Endometrium (tissue), 2 donors: ENCODE measurements around the gene PRR7.
"Not testable (repeated sequence)": the region's sequence is repeated elsewhere in the genome, so short reads cannot be mapped to it uniquely, and the experiment has no call there.

Experiments
- FAIRE-seq: peaks from 2 replicates; lab custom pipeline; 2012; peaks lifted over from hg19 to GRCh38; lab: Jason Lieb, UNC
- donor health status: control.
- donor health status: control.

PRR7 gene, protein sequence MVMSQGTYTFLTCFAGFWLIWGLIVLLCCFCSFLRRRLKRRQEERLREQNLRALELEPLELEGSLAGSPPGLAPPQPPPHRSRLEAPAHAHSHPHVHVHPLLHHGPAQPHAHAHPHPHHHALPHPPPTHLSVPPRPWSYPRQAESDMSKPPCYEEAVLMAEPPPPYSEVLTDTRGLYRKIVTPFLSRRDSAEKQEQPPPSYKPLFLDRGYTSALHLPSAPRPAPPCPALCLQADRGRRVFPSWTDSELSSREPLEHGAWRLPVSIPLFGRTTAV

DNA sequence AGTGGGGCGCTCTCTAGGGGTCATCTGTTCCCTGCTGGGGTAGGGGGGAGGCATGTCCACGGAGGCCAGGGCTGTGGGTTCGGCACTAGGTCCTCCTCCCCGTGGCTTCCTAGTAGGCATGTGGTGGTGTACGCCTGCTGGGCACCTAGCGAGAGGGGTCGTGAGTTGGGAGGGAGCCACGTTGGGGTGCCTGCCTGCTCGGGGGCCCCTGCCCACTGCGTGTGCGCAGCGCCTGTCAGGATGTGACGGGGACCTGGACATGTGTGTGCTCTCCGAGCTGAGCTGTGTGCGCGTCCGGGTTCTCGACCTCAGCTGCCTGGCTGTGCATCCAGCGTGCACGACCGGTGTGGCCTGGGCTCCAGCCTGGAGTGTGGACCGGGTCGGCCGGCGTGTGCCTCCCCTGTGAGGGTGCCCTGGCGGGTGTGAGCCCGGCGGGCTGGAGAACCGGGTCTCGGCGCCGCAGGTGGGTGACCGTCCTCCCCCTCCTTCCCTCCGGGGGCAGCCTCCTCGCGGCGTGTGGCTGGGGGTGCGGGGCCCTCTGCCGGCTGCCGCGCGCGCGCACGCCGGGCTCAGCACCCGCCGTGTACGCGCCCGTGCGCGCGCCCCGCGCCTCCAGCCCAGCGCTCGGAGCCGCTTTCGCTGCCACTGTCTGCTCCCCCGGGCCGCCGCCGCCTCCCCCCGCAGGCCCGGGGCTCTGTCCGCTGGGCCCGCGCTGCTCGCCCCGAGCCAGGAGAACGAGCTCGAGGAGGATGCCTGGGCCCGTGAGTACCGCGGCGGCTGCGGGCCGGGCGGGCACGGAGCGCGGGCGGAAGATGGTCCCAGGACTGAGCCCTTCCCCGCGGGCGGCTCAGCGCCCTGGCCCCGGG is at the start of gene PRR7:
Gene PRR7, plus strand, starts transcription at position 615 of the 866 bp plus-strand sequence. CDS start 8,254 bp downstream, outside the sequence.
- FAIRE-seq, result no peak

DNA sequence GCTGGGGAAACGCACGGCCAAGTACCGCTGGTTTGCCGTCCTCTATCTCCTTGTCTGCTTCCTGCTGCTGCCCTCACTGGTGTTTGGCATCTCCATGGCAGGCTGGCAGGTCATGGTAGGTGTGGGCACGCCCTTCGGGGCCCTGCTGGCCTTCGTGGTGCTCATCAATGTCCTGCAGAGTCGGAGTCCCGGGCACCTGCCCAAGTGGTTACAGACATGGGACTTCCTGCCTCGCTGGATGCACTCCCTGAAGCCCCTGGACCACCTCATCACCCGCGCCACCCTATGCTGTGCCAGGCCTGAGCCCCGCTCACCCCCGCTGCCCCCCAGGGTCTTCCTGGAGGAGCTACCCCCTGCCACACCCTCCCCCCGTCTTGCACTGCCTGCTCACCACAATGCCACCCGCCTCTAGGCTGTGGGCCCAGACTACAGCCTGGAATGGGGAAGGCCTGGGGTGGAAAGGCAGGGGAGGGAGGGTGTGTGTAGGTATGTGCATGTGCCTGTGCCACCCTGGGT is 48.7 kb upstream of the PRR7 start:
- FAIRE-seq, result no peak

DNA sequence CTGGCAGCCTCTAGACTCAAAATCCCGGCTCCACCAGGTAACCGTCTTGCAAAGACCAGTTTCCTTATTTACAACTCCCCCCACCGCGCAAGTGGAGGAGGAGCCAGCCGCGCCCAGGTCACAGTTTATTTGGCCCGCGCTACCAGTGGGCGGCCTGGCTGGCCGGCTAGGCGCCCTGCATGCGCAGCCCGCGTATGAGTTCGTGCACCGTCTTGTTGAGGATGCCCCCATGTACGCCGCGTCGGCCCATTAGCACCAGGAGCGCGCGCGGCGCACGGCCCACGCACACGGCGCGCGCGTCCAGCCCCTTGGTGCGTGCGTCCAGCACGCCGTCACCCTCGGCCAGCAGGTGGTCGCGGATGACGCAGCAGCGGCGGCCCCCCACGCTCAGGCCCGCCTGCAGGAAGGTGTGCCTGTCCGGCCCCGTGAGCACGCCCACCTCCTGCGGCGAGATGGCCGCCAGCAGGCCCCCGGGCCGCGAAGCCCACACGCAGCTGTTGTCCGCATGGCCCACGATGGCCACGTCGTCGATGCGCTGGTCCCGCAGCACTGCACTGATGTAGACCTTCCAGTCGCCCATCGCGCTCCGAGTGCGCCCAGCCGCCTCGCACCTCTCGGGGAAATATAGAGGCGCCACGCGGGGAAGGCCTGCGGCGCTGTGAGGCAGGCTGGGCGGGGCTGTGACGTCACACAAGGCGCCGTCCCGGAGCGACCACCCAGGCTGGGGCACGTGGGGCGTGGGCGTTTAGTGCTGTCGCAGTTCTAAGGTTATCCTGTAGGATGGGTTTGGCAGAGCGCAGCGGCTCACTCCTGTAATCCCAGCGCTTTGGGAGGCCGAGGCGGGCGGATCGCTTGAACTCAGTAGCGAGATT is 46.4 kb upstream of the PRR7 start, which contains the start of gene PFN3:
Gene PFN3, minus strand, starts transcription at position 665 of the 872 bp plus-strand sequence. Its CDS starts 85 bp downstream, at position 580.
- FAIRE-seq, result no peak

DNA sequence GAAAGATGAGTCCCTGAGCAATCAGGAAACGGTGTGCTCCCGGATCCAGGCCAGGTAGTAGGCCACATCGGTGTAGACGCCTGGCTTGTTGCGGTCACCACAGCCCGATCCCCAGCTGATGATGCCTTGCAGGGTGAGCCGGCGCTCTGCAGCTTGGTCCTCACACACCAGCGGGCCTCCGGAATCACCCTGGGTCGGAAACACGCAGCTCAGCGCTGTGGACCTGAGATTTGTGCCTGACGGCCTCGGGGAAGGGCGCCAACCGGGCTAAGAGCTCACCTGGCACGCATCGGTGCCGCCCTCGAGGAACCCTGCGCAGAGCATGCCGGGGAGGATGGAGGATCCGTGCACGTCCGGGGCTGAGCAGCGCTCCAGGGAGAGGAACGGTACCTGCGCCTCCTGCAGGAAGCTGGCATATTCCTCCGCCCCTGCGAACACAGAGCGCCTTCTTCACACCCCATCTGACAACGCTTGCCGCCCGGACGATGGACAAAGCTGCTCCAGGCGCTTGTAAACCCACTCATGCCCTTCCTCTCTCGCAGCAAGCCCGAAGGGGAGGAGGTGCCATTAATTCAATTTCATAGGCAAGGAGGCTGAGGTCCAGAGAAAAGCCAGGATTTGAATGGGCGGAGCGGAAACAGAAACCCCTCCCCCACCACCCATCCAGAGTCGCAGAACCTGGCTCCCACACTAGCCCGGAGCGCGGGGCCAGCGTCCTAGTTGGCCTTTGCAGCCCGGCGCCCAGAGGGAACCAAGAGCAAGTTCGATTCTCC is 44.2 kb upstream of the PRR7 start:
- FAIRE-seq, result no peak

DNA sequence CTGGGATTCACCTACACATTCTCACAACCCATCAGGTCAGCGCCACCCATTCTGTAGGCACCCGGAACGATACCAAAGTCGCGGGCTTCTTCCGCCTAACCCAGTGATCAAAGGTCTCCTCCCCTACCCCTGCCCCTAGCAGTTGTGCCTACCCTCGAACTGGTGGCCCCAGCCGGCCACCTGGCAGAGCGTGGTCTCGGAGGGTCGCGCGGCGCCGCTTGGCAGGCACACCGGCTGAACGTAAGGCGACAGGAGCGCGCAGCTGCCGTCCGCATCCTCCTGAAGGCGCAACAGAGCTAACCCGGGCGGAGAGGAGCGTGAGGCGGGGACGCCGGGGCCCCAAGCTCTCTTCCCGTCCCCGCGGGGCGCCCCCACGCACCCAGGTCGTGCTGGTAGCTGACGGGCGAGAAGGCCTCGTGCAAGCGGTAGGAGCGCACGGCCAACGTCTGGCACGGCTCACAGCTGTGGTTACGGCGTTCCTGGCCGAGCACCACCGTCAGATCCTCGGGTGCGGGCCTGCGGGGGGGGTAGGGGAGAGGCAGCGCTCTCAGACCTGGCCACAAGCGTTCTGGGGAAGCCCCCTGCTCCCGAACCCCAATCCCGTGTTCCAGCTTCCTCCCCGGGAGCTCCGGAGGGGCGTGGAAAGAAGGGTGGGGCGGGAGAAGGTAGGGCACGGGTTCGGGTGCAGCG is 43.4 kb upstream of the PRR7 start:
- no peak for FAIRE-seq

DNA sequence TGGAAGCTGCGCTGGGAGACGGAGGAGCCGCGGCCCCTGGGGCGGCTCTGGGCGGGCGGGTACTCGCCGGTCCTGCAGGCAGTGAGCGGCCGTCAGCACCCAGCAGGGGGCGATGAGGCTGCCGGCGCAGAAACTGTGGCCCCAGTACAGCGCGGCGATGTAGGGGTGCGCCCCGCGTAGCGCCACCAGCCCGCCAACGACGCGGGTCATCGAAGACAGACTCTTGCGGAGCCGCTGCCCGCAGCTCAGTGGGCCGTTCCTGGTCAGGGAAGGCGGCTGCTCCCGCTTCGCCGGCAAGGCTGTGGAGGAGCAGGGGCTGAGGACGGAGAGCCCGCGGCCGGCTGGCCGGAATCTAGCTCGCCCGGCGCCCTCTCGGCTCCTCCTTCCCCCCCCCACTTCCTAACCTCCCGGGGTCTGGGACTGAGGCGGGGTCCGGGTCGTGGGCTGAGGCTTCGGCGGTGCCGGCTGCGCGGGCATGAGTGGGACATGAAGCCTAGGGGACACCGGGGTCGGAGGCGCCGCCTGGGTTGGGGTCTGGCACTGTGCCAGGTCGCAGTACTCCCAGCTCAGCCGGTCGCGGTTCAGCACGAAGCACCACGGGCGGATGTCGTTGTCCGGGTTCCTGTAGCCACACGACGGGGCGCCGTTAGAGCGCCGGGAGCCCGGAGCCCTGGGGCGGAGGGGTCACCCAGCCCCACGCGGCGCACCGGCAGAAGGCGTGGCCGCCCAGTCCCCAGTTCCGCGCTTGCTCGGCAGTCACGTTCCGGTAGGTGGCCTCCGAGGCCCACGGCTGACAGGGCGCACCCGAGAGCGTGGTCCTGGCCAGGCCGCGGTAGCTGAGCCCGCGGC is 42.6 kb upstream of the PRR7 start:
- FAIRE-seq, result no peak

DNA sequence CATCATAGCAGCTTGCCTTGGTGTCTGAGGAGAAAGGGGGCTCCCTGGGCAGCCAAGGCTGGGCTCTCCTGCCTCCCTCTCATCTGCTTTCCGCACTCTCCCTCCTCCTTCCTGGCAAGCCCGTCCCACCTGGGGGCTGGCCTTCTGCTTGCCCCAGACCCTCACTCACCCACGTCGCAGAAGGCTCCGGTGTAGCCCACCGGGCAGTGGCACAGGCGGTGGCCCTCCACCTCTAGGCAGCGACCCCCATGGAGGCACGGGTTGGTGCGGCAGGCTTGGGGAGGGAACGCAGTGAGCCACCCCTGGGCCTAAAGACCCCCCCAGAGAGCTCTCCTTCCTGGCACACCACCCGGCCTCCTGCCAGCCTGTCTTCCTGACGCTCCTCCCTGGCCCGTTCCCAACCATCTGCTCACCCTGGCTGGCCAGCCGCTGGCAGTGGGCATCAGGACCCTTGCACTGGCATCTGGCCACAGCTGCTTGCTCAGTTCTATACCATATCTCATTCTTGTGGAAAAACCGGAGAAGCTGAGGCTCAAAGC is 41.9 kb upstream of the PRR7 start:
- no peak for FAIRE-seq

DNA sequence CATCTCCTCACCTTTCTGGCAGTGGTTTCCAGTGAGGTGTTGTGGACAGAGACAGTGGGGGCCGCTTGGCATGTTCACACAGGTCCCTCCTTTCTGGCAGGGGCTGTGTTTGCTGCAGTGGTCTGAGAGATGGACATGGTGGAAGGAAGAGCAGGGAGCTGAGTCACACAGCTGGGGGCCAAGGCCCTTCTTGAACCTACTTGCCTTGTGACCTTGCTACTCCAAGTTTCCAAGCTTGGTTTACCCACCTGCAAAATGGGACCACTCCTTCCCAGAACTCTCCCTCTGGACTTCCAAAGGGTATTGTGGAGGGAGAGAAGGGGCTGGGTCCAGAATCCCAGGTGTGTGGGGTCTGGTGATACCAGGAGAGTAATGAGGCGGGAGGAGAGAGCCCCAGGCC is 41.3 kb upstream of the PRR7 start:
- no peak for FAIRE-seq

DNA sequence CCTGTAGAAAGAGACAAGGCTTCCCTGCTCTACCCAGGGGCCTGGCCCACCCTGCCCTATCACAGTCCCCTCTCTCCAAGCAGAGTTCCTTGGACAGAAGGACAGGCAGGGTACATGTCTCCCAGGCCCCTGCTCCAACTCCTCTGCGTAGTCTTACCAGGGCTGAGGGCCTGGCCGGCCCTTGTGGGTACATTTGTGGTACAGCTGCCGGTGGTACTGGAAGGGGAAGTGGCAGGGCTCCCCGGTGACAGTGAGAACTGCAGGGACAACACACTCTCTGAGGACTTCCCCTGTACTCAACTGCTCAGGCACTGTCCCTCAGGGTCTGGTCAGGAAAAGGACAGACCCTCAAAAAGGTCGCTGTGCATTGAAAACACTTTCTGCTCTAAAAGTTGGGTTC is 40.8 kb upstream of the PRR7 start:
- no peak for FAIRE-seq

DNA sequence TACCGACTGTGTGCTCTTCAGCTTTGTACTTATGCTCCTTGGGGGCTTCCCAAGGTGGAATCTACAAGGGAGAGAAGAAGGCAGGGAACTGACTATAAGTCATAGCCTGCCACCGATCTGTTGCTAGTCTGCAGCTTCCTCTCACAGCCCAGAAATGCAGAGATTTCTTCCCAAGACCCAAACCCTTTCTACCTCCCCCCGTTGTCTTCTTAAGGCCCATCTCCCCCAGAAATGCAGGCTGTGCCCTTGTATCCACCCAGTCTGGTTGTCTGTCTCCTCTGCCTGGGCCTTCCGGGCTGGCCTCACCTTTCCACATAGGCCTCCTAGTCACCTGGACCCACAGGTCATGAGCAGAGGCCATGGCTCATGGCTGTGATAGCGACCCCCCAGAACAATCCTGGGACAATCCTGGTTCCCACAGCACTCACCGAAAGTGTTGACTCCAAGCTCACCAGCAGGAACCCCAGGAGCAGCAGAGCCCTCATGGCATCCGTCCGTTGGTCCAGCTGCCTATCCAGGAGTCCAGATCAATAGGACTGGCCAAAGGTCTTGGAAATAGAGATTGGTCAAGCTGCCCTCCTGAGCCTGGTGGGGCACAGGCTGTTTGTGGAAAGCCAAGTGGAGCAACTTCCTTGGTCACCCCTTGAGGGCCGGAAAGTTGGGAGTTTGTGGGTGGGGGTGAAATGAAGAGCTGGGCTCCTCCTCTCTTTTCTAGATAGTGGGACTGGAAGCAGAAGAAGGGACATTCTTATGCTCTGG is 37.4 kb upstream of the PRR7 start, which contains the start of gene F12:
Gene F12, minus strand, starts transcription at position 522 of the 759 bp plus-strand sequence. Its CDS starts 37 bp downstream, at position 485.
- no peak for FAIRE-seq

DNA sequence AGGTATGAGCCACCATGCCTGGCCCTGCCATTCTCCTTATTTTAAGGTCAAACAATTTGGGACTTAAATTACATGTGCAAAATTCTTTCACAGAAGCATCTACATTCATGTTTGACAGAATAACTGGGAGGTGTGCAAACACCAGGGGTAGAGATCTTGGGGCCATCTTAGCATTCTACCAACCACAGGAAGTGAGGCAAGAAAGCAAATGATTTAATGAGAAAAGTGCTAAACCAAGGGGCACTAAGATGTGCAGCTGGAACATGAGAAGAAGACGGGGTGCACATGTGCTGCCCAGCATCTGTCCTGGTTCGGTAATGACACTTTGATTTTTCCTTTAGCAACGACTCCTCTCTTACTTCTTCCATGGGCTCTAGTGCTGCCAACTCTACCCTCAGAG is 36.0 kb upstream of the PRR7 start:
- no peak for FAIRE-seq

DNA sequence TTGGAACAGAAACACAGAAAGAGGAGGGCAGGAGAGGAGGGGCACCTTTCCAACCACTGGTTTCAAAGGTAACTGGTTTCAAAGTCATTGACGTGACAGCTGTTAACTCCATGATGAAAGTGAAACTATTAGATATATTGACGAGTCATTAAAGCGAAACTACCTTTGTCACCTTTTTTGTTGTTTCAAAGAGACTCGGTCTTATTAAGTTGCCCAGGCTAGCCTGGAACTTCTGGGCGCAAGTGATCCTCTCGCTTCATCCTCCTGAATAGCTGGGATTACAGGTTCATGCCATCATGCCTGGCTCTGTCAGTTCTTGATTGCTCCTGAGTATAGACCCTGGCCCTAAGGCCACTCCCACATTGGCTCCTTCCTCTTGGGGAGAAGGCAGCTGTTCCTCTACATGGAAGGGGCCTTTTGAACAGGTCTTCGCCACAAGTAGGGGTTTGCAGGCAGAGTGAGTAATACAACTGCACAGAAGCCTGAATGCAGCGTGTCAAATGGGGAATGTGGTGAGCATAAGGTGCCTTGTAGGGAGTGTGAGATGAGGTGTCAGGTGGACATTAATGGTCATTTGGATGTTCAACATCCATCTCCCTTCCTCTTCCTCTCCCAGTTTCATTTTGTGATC is 33.9 kb upstream of the PRR7 start:
- no peak for FAIRE-seq

DNA sequence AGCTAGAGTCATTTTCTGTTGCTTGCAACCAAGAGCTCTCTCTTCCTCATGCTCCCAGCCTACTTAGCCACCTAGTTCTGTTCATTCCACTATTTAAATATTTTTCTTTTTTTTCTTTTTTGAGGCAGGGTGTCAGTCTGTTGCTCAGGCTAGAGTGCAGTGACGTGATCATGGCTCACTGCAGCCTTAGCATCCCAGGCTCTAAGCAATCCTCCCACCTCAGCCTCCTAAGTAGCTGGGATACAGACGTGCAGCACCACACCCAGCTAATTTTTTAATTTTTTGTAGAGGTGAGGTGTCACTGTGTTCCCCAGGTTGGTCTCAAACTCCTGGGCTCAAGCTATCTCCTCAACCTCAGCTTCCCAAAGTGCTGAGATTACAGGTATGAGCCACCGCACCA is 32.1 kb upstream of the PRR7 start:
- FAIRE-seq, result no peak

DNA sequence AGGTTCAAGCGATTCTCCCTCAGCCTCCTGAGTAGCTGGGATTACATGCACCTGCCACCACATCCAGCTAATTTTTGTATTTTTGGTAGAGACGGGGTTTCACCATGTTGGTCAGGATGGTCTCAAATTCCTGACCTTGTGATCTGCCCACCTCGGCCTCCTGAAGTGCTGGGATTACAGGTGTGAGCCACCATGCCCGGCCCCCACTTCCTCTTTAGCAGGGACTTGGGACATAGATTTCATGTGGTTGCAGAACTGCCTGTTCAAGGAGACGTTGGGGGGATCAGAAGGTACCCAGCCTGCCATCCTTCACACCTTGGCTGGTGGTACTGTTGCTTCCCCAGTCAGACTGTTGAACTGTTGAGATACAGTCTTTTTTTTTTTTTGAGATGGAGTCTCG is 29.5 kb upstream of the PRR7 start:
- not testable (repeated sequence) for FAIRE-seq

DNA sequence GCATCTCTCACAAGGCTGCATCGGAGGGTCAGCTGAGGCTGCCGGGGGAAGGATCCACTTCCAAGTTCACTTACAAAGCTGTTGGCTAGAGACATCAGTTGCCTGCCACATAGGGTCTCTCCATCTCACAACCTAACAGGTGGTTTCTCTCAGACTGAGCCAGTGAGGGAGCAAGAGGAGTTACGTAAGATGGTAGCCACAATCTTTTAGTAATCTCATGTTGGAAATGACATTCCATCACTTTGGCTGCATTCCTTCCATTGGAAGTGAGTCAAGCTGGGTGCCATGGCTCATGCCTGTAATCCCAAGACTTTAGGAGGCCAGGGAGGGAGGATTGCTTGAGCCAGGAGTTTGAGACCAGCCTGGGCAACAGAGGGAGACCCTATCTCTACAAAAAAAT is 27.6 kb upstream of the PRR7 start:
- no peak for FAIRE-seq

DNA sequence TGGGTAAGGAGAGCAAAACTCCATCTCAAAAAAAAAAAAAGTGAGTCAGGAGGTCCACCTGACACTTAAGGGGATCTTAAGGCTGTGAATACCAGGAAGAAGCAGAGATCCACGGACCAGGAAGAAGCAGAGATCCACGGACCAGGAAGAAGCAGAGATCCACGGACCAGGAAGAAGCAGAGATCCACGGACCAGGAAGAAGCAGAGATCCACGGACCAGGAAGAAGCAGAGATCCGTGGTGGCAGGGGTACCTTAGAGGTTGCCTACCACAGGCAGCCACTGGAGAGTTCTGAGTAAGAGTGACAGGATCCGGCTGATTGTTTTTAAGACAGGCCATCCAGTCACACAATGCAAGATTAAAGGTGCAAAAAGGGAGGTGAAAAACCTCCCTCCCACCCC is 26.1 kb upstream of the PRR7 start:
- not testable (repeated sequence) for FAIRE-seq

DNA sequence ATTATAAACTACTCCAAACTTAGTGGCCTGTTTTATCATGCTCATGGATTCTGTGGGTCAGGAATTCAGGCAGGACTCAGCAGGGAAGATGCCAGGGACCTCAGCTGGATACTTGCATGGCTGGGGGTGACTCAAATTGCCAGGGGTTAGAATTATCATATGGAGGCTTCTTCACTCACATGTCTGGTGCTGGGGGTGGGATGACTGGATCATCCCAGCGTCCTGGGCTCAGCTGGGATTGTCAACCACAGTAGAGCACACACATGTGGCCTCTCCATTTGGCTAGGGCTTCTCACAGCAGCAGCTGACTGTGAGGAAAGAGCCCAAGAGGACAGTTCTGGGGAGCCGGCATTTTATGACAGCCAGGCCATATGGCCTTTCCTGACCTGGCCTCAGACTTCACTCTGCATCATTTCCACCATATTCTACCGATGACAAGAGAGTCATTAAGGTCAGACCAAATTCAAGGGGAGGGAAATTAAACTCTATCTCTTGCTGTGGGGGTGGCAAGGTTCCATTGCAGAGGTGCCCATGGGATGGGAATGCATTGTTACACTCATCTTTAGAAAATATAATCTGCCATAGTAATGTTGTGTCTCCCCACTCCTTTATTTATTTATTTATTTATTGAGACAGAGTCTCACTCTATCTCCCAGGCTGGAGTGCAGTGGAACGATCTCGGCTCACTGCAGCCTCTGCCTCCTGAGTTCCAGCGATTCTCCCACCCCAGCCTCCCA is 25.4 kb upstream of the PRR7 start:
- no peak for FAIRE-seq
